GM18505 (cell line): ENCODE results near the gene IGF1R.

ENCODE experiments used
- ATAC-seq: cut with Tn5 transposase; IDR thresholded peaks from one replicate; pipeline ENCODE4 v1.9.1; 2021; ENCODE audit not compliant: unreplicated experiment
- POLR2A ChIP-seq: IDR thresholded peaks from 4 replicates; pipeline ENCODE4 v1.6.1; 2011; ENCODE audit warnings: borderline replicate concordance; ENCODE audit not compliant: insufficient read depth, insufficient read length; ENCODE audit errors: extremely low read depth

The IGF1R gene

DNA sequence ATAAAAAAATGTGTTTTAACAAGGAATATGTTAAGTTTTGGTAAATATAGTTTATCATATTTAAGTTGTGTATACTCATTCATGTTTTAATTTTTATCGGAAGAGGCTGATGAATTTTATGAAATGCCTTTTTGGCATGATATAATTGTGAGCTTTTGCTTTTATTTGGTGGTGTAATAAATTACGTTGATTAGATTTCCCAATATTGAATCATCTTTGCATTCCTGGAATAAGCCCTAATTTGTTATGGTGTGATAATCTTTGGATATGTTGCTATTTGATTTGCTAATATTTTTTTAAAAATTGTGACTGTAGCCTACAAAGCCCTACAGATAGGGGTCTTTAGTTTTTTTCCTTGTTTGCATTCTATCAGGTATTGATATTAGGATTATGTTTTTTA, 107.4 kb downstream of the IGF1R start:
- no peak for ATAC-seq

DNA sequence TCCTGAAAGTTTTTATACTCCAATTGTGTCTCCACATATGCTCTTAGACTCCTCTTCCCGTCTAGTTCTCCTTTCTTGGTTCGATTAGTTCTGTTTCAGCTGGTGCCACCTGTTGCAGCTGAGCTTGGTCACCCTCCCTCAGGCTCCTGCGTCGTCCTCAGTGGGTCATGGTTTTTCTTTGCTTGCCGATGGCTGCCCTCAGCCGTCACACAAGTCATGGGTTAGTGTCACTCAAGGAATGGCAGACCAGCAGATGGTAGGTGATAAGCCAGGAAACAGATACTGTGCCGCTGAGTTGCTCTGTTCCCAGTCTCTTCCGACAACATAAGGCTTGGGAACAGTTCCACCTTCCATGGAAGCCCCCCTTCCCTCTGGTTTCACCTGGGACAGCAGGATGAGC, 109.9 kb downstream of the IGF1R start:
- no peak for ATAC-seq
- TF ChIP-seq POLR2A, result no peak

More for the DNA sequence above, 107.4 kb downstream of the IGF1R start:
- no peak for TF ChIP-seq POLR2A

DNA sequence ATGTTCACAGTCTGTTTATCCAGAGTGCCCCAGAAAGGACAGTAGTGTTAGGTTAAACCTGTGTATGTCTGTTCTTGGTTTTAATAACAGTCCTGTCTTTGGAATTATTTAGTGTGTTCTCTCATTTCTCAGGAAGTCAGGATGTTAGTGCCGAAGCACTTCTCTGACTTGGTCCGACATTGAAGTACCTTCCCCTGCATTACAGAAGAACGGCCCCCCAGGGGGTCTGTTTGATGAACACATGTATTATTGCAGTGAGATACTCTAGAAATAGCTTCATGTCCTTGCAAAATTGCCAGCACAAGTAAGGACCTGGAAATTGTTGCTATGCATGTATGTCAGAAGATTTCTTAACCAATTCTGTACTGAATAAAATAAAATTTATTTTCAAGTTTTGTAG, 110.9 kb downstream of the IGF1R start:
- TF ChIP-seq POLR2A, result no peak
- ATAC-seq, result no peak

DNA sequence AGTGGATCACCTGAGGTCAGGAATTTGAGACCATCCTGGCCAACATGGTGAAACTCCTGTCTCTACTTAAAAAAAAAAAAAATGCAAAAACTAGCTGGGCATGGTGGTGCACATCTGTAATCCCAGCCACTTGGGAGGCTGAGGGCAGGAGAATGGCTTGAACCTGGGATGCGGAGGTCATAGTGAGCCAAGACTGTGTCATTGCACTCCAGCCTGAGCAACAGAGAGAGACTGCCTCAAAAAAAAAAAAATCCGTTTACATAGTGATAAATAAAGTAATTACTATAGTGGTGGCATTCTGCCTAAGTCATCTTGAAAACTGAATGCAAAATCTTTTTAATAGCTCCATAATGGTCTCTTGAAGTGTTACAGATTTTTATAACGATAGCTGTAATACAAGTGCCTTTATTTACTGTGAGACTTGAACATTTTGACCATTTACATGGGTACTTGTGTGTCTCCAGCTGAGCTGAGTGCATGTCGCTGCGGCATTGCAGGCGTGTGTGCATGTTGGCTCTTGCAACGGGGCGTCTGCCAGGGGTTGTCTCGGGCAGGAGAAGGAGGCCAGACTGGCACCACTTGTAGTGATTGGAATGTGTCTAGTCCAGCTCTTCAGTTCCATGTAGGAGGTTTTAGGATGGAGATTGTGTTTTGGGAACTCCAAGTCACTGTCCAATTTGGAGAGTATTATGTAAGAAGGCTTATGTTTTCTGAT, 111.9 kb downstream of the IGF1R start:
- no peak for TF ChIP-seq POLR2A
- no peak for ATAC-seq

DNA sequence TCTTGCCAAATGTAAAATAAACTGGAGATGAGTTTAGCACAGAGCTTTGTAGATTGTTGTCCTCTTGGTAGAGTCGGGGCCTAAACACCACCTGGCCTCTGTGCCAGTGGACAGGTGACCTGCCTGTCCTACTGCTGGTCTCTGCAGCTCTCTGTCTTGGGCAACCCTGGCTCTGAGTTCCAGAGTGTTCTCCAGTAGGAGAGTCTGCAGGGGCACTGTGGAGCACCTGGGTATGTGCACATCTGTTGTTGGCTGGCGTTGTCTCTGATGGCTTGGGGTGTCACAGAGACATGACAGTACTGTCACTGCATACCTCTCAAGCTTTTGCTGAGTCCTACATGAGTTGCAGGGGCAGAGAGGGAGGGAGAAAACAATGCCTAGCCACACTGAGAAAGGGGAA, 112.6 kb downstream of the IGF1R start:
- no peak for TF ChIP-seq POLR2A
- no peak for ATAC-seq

DNA sequence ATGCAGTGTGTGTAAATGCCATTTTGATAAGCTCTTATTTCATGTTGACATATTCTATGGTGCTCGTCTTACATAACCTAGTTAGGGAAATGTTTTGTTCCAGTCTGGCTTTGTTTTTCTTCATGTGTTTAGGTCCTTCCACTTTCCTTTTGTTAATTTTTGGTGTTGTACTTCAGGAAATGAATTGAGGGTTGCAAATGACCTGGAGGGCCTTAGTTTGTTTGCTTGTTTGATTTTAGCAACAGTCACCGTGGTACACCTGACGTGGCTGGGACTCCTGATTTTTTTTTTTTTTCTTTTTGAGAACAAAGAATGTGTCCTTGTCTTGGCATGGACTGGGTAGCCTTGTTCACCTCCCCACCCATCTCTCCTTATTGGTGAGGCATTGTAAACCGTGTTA, 114.8 kb downstream of the IGF1R start:
- ATAC-seq, result no peak
- no peak for TF ChIP-seq POLR2A

DNA sequence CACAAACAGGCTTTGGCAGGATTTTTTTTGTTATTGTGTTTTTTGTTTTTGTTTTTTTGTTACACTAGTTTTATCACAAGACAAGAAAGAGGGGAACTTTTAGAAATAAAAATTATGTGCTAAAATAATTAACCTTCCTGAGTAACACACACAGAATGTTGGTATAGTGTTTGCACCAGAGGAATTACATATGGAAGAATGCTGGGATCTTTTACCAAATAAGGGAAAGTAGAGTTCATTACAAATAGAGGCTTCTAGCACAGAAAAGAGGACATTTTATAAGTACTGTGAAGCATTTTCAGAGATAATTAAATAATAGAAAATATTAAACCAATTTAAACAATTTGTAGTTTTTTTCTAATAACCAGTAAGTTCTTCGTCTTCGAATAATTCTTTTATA, 116.0 kb downstream of the IGF1R start:
- no peak for ATAC-seq
- TF ChIP-seq POLR2A, result no peak

DNA sequence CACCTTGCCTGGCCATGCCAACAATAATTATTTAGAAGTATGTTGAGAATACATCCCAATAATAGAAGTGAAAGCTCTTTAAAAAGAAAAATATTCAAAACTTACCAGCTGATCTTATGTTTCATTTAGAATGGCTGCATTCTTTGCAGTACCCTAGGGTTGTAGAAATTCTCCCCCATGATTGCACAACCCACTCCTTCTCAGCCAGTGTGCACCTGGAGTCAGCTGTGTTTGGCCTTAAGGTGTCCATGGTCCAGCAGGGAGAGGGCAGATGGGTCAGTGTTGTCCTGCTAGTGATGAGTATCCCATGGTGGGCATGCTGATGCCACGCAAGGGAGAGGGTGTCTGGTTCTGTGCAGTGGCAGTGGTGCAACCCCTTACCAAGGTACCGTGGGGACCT, 117.3 kb downstream of the IGF1R start:
- ATAC-seq, result no peak
- TF ChIP-seq POLR2A, result no peak

DNA sequence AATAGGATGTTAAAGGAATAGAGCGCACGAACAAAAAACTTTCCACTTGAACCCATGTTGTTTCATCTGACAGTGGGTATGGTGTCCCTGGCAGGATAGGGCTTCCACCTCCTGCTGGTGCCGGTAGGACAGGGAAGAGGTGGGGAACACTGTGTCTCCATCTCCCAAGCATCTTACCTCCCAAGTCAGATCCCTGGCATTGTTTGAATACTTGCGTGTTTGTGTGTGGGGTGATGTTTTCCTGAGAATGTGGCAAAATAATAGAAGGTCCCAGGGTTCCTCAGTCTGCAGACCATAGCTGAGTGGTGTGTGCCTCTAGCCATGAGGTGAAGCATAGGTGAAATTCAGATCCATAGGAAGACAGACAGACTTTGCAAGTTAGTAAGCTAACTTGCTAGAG, 119.4 kb downstream of the IGF1R start:
- no peak for TF ChIP-seq POLR2A
- ATAC-seq, result no peak

DNA sequence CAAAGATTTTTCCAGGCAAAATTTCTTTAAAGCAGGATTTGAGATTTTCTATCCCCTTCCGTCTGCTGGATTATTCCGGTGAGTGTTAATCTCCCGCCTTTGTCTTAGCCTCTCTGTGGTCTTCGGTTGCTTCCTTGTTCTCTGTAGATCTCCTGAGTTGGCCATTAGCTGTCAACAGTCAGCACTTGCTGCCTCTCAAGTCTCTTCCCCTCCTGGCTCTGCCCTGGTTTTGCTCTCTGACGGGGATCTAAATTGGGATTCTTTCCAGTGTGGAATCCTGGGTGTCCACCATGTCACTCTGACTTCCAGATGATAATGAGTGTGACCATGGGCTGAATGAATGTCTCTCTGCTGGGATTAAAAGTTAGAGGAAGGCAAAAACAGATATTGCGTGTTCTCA, 121.5 kb downstream of the IGF1R start:
- ATAC-seq, result no peak
- no peak for TF ChIP-seq POLR2A

DNA sequence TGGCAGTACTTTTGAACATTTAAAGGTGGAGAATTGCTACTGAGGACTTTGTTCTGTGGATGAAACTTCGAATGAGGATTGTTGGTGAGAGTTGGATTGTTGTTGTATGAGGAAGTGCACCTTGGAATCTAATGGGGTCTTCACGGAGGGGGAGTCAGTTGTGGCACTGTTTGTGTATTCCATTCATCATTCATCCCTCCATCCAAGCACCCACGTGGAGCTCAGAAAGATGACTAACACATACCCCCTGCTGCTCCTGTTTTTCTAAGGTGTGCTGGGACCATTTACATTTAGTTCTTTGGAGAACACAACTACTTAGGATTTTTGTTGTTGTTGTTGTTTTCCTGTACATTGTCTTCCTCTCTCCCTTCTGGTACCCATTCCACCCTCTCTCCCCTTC, 122.6 kb downstream of the IGF1R start:
- TF ChIP-seq POLR2A, result no peak
- no peak for ATAC-seq

DNA sequence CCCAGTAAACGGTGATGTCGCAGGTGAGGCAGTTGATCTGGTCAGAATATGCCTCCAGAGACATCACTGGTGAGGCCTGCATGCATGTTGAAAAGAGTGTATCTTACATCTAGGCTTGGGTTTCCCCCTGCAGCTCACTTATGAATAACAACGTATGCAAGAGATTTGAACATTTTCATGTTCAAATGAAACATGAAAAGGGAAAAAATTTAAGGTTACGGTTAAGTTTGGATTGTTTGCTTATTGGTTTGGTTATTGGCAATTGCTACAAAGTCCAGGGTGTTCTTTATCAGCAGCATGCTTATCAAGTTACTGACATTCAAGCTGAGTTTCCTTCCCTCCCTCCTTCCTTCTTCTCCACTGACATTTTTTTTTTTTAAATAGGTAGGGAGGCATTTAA, 123.2 kb downstream of the IGF1R start:
- TF ChIP-seq POLR2A, result no peak
- ATAC-seq, result no peak

DNA sequence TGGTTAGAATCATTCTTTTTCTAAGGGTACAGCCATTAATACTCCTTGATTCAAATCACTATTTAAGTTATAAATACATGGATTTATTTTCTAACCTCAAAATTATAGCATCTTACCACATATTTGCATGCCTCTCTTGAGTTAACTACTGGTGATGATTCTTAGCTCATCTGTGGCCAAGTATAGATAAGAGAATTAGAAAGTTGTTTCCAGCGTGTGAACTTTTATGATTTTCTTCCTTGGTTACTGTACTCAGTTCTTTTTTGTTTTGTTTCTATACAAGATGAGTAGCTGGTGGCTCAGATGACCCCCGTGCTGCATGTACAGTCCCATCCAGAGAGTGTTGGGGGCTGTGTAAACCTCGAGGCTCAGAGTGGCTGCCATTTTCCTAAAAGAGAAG, 124.6 kb downstream of the IGF1R start:
- no peak for TF ChIP-seq POLR2A
- no peak for ATAC-seq

DNA sequence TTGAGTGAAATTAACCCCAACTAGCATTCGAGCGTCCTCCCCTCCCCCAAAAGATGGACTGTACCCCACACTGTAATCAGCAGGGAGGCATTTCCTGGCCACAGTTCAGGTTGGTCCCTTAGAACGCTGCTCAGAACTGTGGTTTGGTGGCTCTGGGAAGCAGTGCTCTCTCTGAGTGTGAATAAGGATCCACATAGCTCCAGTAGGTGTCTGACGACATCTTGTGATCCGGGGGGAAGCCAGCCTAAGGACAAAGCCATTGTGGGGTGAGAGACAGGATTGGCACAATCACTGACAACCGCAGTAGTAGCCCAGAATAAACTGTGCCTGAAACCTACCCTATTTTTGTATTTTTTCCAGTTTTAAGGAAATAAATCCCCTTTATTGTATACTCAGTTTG, 125.3 kb downstream of the IGF1R start:
- no peak for ATAC-seq
- TF ChIP-seq POLR2A, result no peak
